CD4-positive, alpha-beta T cell treated with Interleukin-4 for 4 hours (primary cell): ENCODE data around the gene PPM1L.

Experiments used
- DNase-seq: peaks from one replicate; pipeline ENCODE4 v3.0.0-alpha.2; 2020

The PPM1L gene

DNA sequence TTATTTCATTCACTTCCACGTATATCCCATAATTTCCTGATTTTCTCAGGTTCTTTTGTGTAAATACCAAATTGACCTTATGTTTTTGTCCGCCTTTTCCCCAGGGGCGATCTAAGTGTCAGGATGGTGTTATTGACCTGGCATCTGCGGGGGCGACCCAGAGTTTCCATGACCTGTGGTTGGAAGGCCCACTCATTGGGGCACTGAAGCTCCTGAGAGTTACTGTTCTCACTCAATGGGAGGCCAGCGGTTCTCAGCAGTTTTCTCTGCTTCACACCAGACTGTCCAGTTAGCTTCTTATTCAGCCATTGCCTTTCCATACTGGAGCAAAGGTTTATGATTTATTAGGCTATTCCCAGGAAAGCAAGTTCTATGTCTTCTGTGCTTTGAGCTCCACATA, 295.8 kb downstream of the PPM1L start:
- DNase-seq = no peak

DNA sequence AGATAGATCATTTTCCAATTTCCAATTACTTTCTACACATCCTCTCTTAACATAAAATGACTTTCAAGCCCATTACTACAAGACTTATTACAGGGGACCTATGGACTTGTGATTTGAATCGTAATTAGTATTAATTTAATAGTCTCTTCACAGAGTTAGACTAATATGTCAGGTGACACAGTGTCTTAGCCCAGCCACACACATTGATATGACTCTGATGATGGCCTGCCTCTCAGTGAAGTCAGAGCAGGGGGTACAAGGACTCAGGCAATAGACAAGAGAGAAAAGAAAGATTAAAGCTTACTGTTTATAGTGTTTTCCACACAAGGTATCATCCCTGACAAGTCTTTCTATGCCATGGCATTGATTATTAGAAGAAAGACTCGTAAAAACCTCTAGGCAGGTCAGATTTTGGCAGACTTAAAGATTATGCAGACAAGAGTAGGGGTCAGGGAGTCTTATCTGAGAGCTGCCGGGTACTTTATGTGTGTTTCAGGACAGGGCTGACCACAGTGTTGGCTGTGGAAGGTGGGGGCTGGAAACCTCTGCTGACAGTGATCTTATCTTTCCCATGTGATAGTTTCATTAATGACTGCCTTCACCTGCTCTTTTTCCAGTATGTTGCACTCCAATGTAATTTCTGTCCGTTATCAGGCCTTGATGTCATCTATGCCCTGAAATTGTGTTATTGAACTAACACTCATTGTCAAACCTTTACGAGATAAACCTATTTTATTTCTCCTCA, 299.0 kb downstream of the PPM1L start:
- no peak for DNase-seq

DNA sequence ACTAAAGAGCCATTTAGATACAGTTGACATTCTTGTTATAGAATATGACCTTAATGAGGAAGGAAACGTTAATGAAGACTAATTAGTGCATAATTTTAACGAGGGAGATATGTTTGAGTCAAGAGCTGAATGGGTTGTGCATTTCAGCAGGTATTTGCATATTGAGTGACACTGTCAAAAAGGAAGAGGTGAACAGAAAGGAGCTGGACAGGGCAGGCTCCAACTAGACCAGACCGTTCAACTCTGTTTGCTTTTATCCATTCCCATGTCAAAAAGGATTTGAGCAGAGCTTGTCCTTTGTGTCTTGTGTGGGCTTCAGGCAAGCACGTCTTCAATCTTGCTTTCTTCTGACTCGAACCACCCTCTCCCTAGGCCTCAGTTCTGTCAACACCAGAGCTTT, 308.4 kb downstream of the PPM1L start:
- DNase-seq = no peak

DNA sequence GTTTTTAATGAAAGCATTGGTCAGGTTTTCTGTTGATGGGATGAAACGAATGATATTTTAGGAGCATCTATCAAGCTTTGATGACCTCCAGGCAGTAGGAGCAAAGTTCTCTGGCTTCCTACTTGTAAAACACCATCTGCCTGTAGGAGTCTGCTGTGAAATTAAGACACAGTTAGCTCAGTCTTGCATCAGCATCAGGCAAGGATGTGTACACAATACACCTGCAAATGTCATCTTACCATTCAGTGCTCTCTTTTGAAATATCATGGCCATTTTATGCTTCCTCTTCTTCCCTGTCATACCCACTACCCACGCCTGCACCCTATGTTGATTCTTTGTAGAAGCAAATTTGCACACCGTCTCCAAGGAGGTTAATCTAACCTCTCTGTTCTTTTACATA, 310.9 kb downstream of the PPM1L start:
- no peak for DNase-seq

DNA sequence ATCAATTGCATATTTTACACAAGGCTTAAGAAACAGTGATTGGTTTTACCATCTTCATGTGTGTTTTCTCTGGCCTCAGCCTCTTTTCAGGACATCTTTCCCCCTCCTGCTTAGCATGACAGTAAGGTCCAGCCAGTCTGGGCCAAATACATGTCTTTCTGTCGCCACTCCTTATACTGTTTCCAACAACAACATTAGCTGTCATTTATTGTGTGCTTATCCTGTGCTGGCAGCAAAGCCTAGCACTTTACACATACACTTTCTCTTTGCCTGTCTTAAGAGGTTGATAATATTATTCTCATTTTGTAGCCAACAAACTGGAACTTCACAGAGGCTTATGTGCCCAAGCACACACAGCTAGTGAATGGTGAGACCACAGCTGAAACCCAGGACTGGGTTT, 311.3 kb downstream of the PPM1L start:
- no peak for DNase-seq

DNA sequence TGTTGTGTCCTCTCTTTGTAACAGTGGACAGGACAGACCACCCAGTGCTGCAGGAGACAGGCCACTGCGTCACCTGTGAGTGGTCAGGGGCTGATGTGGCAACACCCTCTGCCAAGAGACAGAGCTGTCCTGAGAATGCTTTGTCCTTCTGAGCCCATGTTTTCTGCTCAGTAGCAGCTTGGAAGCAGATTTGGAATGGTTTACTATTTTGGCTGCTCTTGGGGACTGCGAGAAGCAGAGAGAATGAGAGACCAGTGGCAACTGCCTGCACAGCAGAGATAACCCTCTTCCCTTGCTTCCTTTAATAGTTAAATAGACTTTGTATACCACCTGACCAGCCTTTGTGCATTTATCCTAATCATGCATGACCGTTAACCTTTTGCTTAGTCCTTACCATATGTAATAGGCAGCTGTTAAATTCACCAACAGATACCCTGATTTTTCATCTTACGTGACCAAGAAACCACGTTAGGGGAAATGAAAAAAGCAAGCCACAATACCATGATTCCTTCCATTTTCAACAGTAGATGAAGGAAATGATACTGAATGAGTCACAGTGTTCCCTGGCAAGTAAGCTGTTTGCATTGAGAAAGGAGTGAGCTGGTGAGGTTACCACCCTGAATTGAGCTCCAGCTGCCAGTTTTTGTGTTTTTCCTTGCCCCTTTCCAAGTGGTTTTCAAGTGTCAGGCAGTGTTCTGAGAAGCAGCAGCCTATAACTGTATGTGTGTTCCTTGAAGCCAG, 313.6 kb downstream of the PPM1L start:
- peak; percentile 3 for DNase-seq

DNA sequence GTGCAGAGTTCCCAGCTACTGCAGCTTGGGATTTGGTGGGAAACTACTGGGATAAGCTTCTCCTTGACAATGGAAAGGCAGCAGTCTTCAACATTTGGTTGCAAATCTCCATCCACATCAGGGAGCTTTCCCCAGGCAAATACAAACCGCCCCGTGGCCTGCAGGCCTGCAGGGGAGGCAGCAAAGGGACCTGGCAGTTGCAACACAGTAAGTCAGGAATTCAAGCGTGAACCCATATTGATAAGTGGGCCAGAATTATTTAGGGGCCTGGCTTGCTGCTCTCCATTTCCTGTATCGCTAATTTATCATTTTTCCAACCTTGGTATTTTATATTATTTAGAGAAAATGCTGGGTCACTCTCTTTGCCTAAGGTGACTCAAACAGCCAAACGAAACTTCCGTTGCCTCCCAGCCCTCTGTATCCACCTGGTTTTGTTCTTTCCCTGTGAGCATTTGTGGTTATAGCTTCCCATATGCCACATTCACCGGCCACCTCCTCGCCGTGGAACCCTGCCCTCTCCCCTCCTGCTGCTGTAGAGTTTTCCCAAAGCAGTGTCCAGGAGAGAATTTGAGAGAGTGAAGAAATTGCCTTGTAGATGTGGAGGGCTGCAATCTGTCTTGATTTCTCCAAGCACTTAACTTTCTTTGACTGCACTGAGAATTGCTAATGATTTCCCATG, 314.4 kb downstream of the PPM1L start:
- DNase-seq = no peak

DNA sequence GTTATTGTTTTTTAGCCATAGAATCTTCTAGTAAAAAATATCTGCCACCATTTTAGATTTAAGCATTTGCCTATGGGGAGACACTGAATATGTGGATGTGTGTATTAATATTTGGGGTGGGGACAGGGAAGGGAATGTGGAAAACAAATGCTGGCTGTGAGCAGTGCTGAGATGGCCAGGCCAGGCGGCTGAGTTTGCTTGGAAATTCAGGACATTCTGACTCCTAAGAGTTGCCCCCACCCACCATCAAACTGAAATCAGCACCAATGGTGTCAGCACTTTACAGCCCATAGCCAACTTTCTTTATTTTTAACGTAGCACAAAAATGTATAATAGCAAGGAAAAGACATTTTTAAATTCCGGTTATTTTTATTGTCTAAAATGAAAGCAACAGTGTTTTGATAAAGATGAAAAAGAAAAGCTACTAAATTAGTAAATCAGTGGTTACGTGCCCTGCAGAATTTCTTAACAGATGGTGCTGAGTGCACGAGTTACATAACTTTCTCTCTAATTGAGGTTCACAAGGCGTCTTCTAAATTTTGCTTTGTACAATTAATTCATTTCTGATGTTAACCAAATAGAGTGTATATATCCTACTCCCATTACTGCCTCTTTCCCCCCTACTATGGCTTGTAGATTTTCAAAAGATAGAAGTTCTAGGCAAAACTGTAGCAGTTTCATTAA, 315.1 kb downstream of the PPM1L start:
- no peak for DNase-seq

DNA sequence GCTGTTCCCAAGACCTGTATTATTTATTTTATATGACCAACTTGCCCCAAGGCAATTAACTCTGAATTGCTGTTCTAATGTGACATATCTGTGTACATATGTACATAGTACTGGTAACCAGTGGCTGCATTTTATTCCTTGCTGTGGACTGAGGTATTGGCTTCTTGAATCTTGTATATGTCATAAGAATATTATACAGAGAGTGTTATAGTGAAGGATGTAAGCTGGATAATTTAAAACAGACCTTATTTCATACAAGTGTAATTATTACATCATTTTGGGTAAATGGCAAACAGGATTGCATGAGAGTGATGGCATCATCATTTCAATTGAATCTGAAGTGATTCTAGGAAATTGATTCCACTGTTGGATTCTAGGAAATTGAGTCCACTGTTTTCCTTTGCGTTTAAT, 316.2 kb downstream of the PPM1L start:
- DNase-seq = no peak

DNA sequence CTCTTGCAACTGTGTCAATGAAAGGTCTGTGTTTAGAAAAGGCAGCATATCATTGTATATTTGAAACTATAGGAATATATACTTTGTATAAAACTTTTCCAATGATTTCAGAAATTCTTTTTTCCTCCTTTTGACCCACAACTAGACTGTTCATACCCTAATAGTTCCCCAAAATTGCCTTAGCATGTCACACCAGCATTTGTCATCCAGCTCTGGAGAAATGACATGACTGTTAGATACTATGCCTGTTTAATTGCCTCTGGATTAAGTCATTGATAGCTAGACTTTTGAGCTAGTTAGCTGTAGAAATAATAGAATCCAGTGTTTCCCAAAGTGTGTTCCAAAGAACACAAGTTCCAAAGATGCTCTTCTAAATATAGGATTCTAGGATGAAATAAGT, 316.7 kb downstream of the PPM1L start:
- DNase-seq = no peak

DNA sequence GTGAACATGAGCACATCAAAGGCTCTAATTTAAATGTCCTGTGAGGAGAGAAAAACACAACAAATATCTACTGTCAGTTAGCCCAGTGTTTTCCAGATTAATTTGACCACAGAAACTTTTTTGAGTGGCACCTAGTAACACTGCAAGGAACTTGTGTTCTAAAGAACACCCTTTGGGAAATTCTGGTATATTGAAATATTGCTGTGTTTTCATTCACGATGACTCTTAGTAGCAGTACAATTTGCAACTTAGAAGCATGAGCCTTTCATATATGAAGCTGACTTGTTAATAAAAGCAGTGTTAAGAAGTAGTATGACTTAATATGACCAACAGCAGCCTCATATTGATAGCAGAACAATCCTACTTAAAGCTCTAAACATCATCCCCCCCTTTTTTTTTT, 317.1 kb downstream of the PPM1L start:
- DNase-seq = no peak

DNA sequence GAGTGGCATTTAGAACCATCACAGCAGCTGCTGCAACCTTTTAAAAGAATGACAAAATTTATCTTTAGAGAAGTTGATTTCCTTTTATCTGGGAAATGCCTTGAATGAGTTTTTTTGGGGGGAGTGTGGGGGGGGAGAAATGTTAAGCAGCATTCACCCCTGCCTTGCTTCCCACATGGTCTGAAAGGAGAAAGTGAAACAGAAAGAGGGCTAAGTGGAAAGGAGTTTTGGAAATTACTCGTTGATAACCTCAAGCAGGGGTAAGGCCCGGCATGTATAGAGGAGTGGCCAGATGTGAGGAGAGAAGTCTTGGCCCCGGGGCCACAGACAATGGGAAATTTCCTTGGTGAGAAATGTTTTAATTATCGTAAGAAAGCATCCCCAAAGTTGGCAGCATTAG, 325.6 kb downstream of the PPM1L start:
- no peak for DNase-seq

DNA sequence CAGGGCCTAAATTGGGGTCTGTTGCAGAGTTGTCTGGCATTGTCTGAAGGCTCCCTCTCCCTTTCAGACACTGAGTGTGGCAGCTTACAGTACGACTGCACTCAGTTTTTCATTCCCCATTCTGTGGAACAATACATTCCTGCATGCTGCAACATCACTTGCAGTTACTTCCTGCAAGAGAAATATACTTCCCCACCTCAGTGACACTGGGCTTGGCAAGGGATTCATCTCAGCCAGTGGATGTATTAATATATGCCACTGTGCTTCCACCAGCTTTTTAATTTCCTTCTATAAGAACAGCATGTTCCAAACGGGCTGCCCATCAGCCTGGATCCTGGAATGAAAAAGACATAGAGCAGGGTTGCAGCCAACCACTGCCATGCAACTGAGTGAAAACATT, 326.0 kb downstream of the PPM1L start:
- no peak for DNase-seq

DNA sequence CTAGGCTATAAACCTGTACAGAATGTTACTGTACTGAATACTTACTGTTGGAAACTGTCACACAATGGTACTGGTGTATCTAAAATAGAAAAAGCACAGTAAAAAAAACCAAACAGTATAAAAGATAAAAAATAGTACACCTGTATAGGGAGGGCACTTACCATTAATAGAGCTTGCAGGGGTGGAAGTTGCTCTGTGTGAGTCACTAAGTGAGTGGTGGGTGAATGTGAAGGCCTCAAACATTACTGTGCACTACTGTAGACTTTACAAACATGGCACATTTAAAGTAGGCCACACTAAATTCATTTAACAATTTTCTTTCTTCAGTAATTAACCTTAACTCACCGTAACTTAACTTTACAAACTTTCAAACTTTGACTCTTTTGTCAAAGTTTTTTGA, 327.1 kb downstream of the PPM1L start:
- no peak for DNase-seq

DNA sequence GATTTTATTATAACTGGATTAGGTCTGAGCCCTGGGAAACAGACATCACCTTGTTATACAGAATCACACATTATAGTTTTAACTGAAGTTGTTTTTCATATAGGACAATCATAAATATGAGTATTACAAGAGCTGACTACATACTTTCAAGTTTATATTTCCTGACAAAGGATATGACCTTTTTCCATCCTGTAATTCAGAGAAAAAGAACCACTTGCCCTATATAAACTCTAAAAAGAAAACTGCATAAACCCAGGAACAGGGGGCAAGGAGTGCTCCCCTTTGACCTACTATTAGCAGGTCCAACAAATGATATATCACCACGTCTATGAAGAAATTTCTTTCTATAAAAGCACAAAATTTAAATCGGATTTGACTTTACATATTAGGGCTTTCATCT, 328.2 kb downstream of the PPM1L start:
- DNase-seq = no peak

DNA sequence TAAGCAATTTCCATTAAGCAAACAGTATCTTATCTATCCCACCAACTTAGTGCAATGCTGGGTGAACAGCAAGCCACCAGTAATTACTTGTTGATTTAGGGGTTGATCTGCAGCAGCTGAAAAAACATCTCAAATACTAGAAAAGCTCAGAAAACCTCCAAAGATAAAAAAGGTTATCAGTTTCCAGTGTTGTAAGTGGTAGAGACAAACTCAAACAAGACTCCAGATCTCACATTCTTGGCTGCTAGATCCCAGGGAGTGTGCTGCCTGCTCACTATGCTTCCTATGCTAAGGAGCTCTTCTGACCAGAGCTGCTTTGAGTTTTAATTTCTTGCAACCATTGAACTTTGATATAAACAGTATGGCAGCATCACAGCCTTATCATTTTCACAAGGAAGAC, 337.9 kb downstream of the PPM1L start:
- no peak for DNase-seq

DNA sequence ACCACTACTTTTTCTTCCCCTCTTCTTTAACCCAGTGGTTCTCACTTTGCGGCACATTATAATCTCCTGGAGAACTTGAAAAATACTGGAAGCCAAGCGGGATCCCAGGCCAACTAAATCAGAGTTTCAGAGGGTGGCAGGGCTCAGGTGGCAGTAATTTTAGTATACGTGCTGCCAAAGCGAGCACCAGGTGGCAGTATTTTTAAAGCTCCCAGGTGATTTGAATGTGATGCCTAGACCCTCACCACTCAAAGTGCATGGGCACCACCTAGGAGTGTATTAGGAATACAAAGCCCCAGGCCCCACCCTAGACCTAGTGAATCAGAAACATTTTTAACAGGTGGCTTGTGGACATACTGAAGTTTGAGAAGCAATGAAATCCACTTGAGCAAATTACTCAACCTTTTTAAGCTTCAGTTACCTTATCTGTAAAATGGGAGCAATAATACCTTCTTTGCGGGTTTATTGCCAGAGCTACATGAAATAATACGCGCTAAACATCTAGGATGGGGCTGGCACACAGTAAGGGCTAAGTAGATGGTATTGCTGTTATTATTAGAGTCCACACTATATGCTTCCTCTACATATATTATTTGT, 340.8 kb downstream of the PPM1L start:
- DNase-seq = no peak

DNA sequence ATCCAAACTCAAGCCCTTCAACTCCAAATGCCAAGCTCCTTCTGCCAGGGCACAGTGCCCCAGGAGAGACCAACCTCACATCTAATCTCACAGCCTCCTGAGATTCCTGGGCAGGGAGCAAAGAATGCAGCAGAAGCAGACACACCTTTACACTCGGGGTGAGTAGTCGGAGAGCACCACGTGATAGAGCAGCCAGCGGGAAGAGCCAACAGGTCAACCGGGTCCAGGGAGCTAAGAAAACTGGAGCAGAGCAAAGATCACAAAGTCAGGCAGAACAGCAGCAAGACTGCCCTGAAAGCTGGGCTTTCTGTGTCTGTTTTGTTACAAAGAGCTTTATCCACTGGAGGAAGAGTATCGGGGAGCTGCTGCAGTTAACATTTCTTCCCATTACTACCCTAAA, 345.0 kb downstream of the PPM1L start:
- no peak for DNase-seq

DNA sequence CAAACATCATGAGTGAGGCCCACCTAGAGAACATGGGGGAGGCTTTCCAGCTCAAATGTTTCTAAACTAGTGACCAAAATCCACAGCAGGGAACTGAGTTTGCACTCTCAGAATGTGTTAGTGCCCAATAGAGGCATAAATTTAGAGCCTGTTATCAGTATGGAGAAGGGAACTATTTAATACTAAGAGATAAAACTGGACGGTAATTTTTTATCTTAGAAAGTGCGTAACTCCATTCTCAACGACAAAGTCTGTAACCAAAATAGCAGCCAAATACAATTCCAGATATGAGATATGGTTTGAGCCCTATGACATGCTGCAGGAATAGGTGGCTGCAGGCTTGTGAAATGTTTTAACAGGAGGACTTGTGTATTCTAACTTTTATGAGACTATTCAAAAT, 345.6 kb downstream of the PPM1L start:
- no peak for DNase-seq

DNA sequence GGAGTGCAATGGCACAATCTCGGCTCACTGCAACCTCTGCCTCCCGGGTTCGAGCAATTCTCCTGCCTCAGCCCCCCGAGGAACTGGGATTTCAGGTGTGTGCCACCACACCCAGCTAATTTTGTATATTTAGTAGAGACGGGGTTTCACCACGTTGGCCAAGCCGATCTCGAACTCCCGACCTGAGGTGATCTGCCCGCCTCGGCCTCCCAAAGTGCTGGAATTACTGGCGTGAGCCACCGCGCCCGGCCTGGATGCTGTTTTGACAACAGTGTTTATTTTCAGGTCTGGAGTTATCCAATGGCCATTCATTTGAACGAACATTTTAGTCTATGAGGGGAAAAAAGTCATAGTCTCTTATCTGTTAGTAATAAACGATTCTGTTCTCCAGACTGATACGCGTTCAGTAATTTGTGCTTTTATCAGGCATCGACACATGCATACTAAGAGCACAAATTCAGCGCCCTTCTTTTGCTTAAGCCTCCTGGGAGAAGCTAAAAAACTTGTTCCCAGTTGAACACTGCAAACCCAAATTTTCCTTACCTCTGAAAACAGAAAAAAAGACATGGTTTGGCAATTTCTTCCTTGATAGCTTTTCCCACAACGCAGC, 347.9 kb downstream of the PPM1L start:
- no peak for DNase-seq

DNA sequence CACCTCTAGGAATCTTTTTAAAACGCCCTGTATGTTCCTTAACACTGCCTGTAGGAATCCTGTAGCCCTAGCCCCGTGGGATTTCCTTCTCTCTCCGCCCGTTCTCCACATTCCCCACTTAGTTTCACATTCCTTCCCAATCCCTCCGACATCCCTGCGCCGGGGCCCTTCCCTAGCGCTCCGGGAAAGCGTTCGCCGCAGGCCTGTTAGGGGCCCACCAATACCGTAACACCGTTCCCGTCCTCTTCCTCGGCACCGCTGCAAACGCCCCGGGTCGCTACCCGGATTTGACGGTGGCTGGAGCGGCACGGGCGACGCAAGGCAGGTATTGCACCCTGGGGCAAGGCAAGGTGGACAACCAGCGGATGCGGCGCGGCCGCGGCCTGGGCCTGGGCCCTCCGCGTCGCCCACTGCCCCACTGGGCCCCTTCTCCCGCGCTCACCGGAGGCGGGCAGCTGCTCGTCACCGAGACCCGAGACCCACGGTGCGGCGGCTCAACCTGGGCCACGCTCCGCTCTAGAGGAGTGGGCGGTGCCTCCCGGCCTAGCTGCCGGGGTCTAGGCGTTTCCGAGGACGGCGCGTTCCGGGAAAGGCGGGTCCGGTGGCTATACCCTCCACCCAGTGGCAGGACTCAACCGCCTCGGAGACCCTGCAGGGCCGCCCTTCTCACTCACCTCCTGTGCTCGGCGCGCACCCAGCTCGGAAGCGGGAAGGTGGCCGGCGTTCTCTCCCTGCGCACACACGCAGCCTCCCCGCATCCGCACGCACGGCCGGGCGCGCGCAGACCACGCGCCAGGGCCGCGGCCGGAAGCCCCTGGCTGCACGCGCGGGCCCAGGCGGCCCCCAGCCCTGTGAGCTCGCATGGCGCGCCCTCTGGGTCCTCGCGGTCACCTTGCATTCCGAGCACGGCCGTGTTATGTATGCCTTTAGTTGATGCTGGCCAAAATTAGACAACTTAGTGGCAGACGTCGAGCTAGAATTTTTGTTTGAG, 348.8 kb downstream of the PPM1L start, which contains the start of gene B3GALNT1:
TSS of gene B3GALNT1 (minus strand) at position 789 of the 991 bp plus-strand sequence. CDS start 18,595 bp downstream, outside the sequence.
- DNase-seq = no peak
